ENCODE results near the gene HES6. TPM values are rescaled to one million over a fixed set of nuclear protein-coding genes. Genes with fewer than 3 reads are reported as not detected.

Gene HES6
- total and polyA plus RNA-seq, 2 of the 8 experiments (the other 6 are each of a cell fraction or from before 2014, with no cell fraction given): 32.6 to 36.3 TPM

DNA sequence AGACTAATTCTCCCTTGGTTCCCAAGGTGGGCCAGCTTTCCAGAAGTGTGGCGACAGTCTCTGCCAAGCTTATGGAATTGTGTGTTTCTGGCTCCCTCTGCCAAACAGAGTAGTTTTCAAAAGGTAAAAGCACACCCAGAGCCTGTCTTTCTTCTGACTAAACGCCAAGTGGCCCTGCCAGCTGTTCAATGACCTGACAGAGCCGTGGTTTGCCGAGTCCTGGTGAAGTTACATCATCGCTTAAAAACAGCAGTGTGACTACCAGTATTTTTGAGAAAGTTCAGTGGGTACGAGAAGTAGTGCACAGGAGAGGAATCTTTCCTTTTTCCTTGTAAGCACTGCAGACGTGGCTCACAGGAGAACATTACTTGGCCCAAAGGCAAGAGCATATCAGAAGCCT is 46.7 kb upstream of the HES6 start (continued):
- TF ChIP-seq TAF7 (optimal IDR thresholded peaks at IDR 0.05; ENCODE audit: borderline replicate concordance, low read depth, low read length) (no peak), TCF12 (IDR thresholded peaks at IDR 0.05; ENCODE audit: low read depth, low read length) (no peak), YY1 (IDR thresholded peaks at IDR 0.05; ENCODE audit: low read depth, low read length) (no peak), CHD1 (IDR thresholded peaks at IDR 0.05; ENCODE audit: low read depth, low read length) (no peak), CEBPB (IDR thresholded peaks at IDR 0.05; ENCODE audit: low read depth, low read length) (no peak), CHD2 (IDR thresholded peaks at IDR 0.05; ENCODE audit: low read length) (no peak), ASH2L (IDR thresholded peaks at IDR 0.05; ENCODE audit: low read length) (no peak), GABPA (IDR thresholded peaks at IDR 0.05; ENCODE audit: borderline replicate concordance, insufficient read depth, low read length) (no peak), SP1 (IDR thresholded peaks at IDR 0.05; ENCODE audit: low read depth, low read length) (no peak), CBX5 (IDR thresholded peaks at IDR 0.05; ENCODE audit: low read depth, low read length) (no peak)
- TF ChIP-seq, protein P1, sequence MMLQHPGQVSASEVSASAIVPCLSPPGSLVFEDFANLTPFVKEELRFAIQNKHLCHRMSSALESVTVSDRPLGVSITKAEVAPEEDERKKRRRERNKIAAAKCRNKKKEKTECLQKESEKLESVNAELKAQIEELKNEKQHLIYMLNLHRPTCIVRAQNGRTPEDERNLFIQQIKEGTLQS (IDR thresholded peaks at IDR 0.05; ENCODE audit: insufficient read depth, low read depth, low read length): no peak
